Embryonic facial prominence (tissue), 1 donor: ENCODE results near the gene PCDHGB4.
"Not testable (repeated sequence)": the region's sequence is repeated elsewhere in the genome, so short reads cannot be mapped to it uniquely, and the experiment has no call there.

ENCODE experiments used
- DNase-seq: peaks from one replicate; pipeline ENCODE4 v3.0.0-alpha.2; 2016; ENCODE audit errors: extremely low spot score

PCDHGB4 gene

GRCh38 chr5:141366016-141366896 is 21.2 kb upstream of the PCDHGB4 start:
- DNase-seq: no peak

- DNase-seq: no peak
Observed at GRCh38 chr5:141369994-141370848, 17.3 kb upstream of the PCDHGB4 start, which contains the start of gene PCDHGB3. Gene PCDHGB3, plus strand, starts transcription at chr5:141370242. Its CDS starts 153 bp downstream, at chr5:141370395.

GRCh38 chr5:141371572-141372475 is 15.7 kb upstream of the PCDHGB4 start:
- DNase-seq: no peak

GRCh38 chr5:141373673-141374317 is 13.7 kb upstream of the PCDHGB4 start, which contains the start of gene PCDHGA6:
Gene PCDHGA6, plus strand, starts transcription at chr5:141373891. Its CDS starts 193 bp downstream, at chr5:141374084.
- DNase-seq: no peak

- DNase-seq: no peak
Observed at GRCh38 chr5:141374627-141375026, 12.9 kb upstream of the PCDHGB4 start.

- DNase-seq: not testable (repeated sequence)
Observed at GRCh38 chr5:141375444-141376155, 11.9 kb upstream of the PCDHGB4 start.

GRCh38 chr5:141382469-141383294 is 4.8 kb upstream of the PCDHGB4 start, which contains the start of gene PCDHGA7:
Gene PCDHGA7, plus strand, starts transcription at chr5:141382742. Its CDS starts 158 bp downstream, at chr5:141382900.
- DNase-seq: no peak

GRCh38 chr5:141383345-141383744 is 4.2 kb upstream of the PCDHGB4 start:
- no peak for DNase-seq

- DNase-seq: no peak
Observed at GRCh38 chr5:141384471-141385267, 2.8 kb upstream of the PCDHGB4 start.

- no peak for DNase-seq
Observed at GRCh38 chr5:141388661-141389060, 1.2 kb downstream of the PCDHGB4 start.

- DNase-seq: no peak
Observed at GRCh38 chr5:141389153-141390042, 1.9 kb downstream of the PCDHGB4 start.

- DNase-seq: no peak
Observed at GRCh38 chr5:141392429-141393198, 5.1 kb downstream of the PCDHGB4 start, which contains the start of gene PCDHGA8. Gene PCDHGA8, plus strand, starts transcription at chr5:141392633. Its CDS starts 181 bp downstream, at chr5:141392814.

- DNase-seq: no peak
Observed at GRCh38 chr5:141393267-141393666, 5.8 kb downstream of the PCDHGB4 start.

- DNase-seq: not testable (repeated sequence)
Observed at GRCh38 chr5:141394401-141395187, 7.1 kb downstream of the PCDHGB4 start.

- DNase-seq: not testable (repeated sequence)
Observed at GRCh38 chr5:141397756-141398551, 10.5 kb downstream of the PCDHGB4 start, which contains the start of gene PCDHGB5. Gene PCDHGB5, plus strand, starts transcription at chr5:141397947. Its CDS starts 181 bp downstream, at chr5:141398128.
